ENCODE data around the gene AP2A1.

The AP2A1 gene

DNA sequence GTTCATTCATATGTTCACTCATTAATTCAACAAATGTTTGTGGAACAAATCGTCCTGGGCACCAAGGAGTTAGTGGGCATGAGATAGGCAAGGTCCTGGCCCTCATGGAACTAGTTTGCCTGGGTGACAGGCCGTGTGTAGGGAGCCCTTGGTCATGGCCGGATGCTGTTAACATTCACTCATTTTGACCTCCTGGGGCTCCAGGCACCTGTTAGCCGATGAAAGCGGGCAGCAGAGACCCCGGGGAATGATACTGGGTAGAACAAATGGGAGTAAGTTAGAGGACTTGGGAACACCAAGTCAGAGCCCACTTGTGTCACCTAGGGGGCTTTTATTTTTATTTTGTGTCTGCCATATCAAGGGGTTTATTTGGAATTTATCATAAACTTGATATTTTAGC, 57.9 kb downstream of the AP2A1 start:
- no peak for TF ChIP-seq FOXM1 (IDR thresholded peaks at IDR 0.05; ENCODE audit: borderline replicate concordance, low read depth)
- TF ChIP-seq EGR1 (IDR thresholded peaks at IDR 0.05): no peak
- no peak for TF ChIP-seq TCF12 (IDR thresholded peaks at IDR 0.05; ENCODE audit: low read depth)
- no peak for TF ChIP-seq CEBPB (IDR thresholded peaks at IDR 0.05)
- TF ChIP-seq CREB1 (IDR thresholded peaks at IDR 0.05; ENCODE audit: low read depth): no peak
- TF ChIP-seq, protein P1, sequence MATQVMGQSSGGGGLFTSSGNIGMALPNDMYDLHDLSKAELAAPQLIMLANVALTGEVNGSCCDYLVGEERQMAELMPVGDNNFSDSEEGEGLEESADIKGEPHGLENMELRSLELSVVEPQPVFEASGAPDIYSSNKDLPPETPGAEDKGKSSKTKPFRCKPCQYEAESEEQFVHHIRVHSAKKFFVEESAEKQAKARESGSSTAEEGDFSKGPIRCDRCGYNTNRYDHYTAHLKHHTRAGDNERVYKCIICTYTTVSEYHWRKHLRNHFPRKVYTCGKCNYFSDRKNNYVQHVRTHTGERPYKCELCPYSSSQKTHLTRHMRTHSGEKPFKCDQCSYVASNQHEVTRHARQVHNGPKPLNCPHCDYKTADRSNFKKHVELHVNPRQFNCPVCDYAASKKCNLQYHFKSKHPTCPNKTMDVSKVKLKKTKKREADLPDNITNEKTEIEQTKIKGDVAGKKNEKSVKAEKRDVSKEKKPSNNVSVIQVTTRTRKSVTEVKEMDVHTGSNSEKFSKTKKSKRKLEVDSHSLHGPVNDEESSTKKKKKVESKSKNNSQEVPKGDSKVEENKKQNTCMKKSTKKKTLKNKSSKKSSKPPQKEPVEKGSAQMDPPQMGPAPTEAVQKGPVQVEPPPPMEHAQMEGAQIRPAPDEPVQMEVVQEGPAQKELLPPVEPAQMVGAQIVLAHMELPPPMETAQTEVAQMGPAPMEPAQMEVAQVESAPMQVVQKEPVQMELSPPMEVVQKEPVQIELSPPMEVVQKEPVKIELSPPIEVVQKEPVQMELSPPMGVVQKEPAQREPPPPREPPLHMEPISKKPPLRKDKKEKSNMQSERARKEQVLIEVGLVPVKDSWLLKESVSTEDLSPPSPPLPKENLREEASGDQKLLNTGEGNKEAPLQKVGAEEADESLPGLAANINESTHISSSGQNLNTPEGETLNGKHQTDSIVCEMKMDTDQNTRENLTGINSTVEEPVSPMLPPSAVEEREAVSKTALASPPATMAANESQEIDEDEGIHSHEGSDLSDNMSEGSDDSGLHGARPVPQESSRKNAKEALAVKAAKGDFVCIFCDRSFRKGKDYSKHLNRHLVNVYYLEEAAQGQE (IDR thresholded peaks at IDR 0.05; ENCODE audit: low read depth): no peak
- TF ChIP-seq ZBTB7A (IDR thresholded peaks at IDR 0.05; ENCODE audit: low read depth): no peak

DNA sequence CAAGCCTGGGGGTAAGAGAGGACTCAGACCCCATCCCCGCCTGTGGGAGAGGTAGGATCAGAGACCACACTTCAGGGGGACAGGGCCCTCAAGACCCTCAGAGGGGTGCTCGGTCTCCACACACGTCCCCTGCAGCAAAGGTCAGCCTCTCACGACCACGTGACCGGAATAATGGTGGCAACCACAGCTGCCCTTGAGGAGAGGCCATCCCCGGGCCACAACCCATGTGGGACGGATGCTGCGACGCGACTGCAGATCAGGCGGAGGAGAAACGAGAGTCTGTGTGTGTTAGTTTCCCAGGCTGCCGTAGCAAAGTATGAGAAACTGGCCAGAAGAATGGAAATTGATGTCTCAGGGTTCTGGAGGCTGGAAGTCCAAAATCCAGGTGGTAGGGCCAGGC, 60.2 kb downstream of the AP2A1 start:
- TF ChIP-seq NFIC (IDR thresholded peaks at IDR 0.05): no peak
- no peak for TF ChIP-seq TCF12 (IDR thresholded peaks at IDR 0.05; ENCODE audit: low read depth)
- TF ChIP-seq EP300 (IDR thresholded peaks at IDR 0.05; ENCODE audit: borderline replicate concordance): no peak
- TF ChIP-seq FOXM1 (IDR thresholded peaks at IDR 0.05; ENCODE audit: borderline replicate concordance, low read depth): no peak
- TF ChIP-seq ZBTB7A (IDR thresholded peaks at IDR 0.05; ENCODE audit: low read depth): no peak
- TF ChIP-seq, protein P2, sequence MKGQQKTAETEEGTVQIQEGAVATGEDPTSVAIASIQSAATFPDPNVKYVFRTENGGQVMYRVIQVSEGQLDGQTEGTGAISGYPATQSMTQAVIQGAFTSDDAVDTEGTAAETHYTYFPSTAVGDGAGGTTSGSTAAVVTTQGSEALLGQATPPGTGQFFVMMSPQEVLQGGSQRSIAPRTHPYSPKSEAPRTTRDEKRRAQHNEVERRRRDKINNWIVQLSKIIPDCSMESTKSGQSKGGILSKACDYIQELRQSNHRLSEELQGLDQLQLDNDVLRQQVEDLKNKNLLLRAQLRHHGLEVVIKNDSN (IDR thresholded peaks at IDR 0.05): no peak
- TF ChIP-seq, protein P1 (IDR thresholded peaks at IDR 0.05; ENCODE audit: low read depth): no peak
- no peak for TF ChIP-seq TEAD4 (IDR thresholded peaks at IDR 0.05)
- TF ChIP-seq MAX (IDR thresholded peaks at IDR 0.05): no peak
- no peak for TF ChIP-seq EGR1 (IDR thresholded peaks at IDR 0.05)

- TF ChIP-seq TEAD4 (IDR thresholded peaks at IDR 0.05) (no peak), EGR1 (IDR thresholded peaks at IDR 0.05) (no peak), NFIC (IDR thresholded peaks at IDR 0.05) (no peak), FOXM1 (IDR thresholded peaks at IDR 0.05; ENCODE audit: borderline replicate concordance, low read depth) (no peak), MAX (IDR thresholded peaks at IDR 0.05) (no peak), EP300 (IDR thresholded peaks at IDR 0.05; ENCODE audit: borderline replicate concordance) (no peak), CEBPB (IDR thresholded peaks at IDR 0.05) (no peak), TAF1 (IDR thresholded peaks at IDR 0.05; ENCODE audit: low read depth) (no peak)
- TF ChIP-seq, protein P1 (IDR thresholded peaks at IDR 0.05; ENCODE audit: low read depth): no peak
These were observed 62.4 kb downstream of the AP2A1 start for GRCh38 chr19:49829200-49829599.

DNA sequence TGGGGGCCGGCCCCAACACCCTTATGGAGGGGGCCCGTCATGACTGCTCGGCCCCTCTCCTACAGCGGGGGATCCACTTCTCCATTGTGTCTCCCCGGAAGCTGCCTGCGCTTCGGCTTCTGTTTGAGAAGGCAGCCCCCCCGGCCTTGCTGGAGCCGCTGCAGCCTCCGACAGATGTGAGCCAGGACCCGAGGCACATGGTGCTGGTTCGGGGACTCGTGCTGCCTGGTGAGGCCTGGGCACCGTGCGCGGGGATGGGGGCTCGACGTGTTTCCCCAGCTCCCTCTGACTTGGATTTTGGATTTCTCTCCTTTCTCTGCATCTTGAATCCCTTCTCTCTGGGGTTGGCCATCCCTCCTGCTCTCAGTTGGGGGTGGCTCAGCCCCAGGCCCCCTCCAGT, 62.9 kb downstream of the AP2A1 start:
- TF ChIP-seq CREB1 (IDR thresholded peaks at IDR 0.05; ENCODE audit: low read depth) (no peak), CEBPB (IDR thresholded peaks at IDR 0.05) (no peak), ZBTB7A (IDR thresholded peaks at IDR 0.05; ENCODE audit: low read depth) (no peak), EGR1 (IDR thresholded peaks at IDR 0.05) (no peak), YY1 (IDR thresholded peaks at IDR 0.05; ENCODE audit: low read depth) (no peak), RAD21 (IDR thresholded peaks at IDR 0.05; ENCODE audit: low read depth) (no peak), TCF12 (IDR thresholded peaks at IDR 0.05; ENCODE audit: low read depth) (no peak), EP300 (IDR thresholded peaks at IDR 0.05; ENCODE audit: borderline replicate concordance) (no peak), TAF1 (IDR thresholded peaks at IDR 0.05; ENCODE audit: low read depth) (no peak), MAX (IDR thresholded peaks at IDR 0.05) (no peak), NFIC (IDR thresholded peaks at IDR 0.05) (no peak), TEAD4 (IDR thresholded peaks at IDR 0.05) (no peak), FOXM1 (IDR thresholded peaks at IDR 0.05; ENCODE audit: borderline replicate concordance, low read depth) (no peak)
- TF ChIP-seq, protein P2 (IDR thresholded peaks at IDR 0.05): no peak
- TF ChIP-seq, protein P1 (IDR thresholded peaks at IDR 0.05; ENCODE audit: low read depth): no peak

Measured in Ishikawa (cell line).